Fibroblast of lung (primary cell): ENCODE measurements around the gene ASIC4. TPM values are rescaled to one million over a fixed set of nuclear protein-coding genes. Genes with fewer than 3 reads are reported as not detected.

ENCODE experiments used
- DNase-seq, 2 donors: peaks; one replicate each; pipeline versions ENCODE4 v3.0.0 to v3.0.0-alpha.2; 2010; ENCODE audit warnings: low read depth in 2 of 2
- H2AFZ ChIP-seq: 2 replicates; pipeline ENCODE4 v1.5.1; 2012; ENCODE audit warnings: low read length, control low read depth, inconsistent platforms
- H3K27ac ChIP-seq: 2 replicates; pipeline ENCODE4 v1.5.1; 2011; ENCODE audit warnings: low read length, control low read depth; ENCODE audit not compliant: insufficient read depth
- H3K27me3 ChIP-seq: 2 replicates; pipeline ENCODE4 v1.5.1; 2011; ENCODE audit warnings: mild to moderate bottlenecking, low read length; ENCODE audit not compliant: control insufficient read depth, insufficient read depth
- H3K36me3 ChIP-seq: 2 replicates; pipeline ENCODE4 v1.5.1; 2011; ENCODE audit warnings: low read length; ENCODE audit not compliant: control insufficient read depth, insufficient read depth
- H3K4me1 ChIP-seq: 2 replicates; pipeline ENCODE4 v1.5.1; 2011; ENCODE audit warnings: low read length; ENCODE audit not compliant: control insufficient read depth, insufficient read depth; ENCODE audit errors: extremely low read depth
- H3K4me2 ChIP-seq: 2 replicates; pipeline ENCODE4 v1.5.1; 2011; ENCODE audit warnings: low read length, control low read depth; ENCODE audit not compliant: insufficient read depth; ENCODE audit errors: extremely low read depth
- H3K4me3 ChIP-seq, 4 experiments: fragments of 200-600 bp in 1 of 4; sonication (generic) in 1 of 4; replicated peaks in 1 of 4; 2 replicates each; pipeline ENCODE4 v1.5.1; 2011 to 2016; ENCODE audit warnings: low read length in 4 of 4, low read depth in 3 of 4, mild to moderate bottlenecking in 3 of 4, control low read depth in 2 of 4, inconsistent platforms in 1 of 4, mixed read lengths in 1 of 4; ENCODE audit not compliant: insufficient read depth in 1 of 4; ENCODE audit errors: control extremely low read depth in 1 of 4
- H3K79me2 ChIP-seq: 2 replicates; pipeline ENCODE4 v1.5.1; 2012; ENCODE audit warnings: mild to moderate bottlenecking, low read length, inconsistent platforms; ENCODE audit not compliant: control insufficient read depth, insufficient read depth
- H3K9ac ChIP-seq: 2 replicates; pipeline ENCODE4 v1.5.1; 2011; ENCODE audit warnings: mild to moderate bottlenecking, low read length, control low read depth; ENCODE audit not compliant: insufficient read depth
- H3K9me3 ChIP-seq: 2 replicates; pipeline ENCODE4 v1.5.1; 2012; ENCODE audit warnings: low read depth, low read length; ENCODE audit not compliant: control insufficient read depth, insufficient read depth
- H4K20me1 ChIP-seq: 2 replicates; pipeline ENCODE4 v1.5.1; 2011; ENCODE audit warnings: low read length; ENCODE audit not compliant: control insufficient read depth, insufficient read depth; ENCODE audit errors: extremely low read depth
- EZH2 ChIP-seq: IDR thresholded peaks from 2 replicates; pipeline ENCODE4 v1.5.1; 2012; ENCODE audit warnings: low read length, control low read depth, mild to moderate bottlenecking; ENCODE audit errors: missing control alignments
- polyA plus RNA-seq, 2 donors: library from polyadenylated mRNA; depleted of rRNA in 1 of 2; stranded (reverse) in 1 of 2; unstranded in 1 of 2; fragments of >200 nt; gene quantifications; 2 replicates each; pipeline ENCODE4 v1.2.1, GENCODE V29; 2011 to 2012; ENCODE audit warnings: missing spikeins in 1 of 2
- total RNA-seq: library from RNA; depleted of rRNA; stranded (reverse); fragments of >200 nt; gene quantifications from 2 replicates; pipeline ENCODE4 v1.2.1, GENCODE V29; 2014
- TF ChIP-seq, protein P1 (sequence below), 2 donors: IDR thresholded peaks in 1 of 2; conservative IDR thresholded peaks in 1 of 2; 1 replicate in 1 of 2; 2 replicates in 1 of 2; pipeline ENCODE4 v1.5.1; 2011 to 2012; ENCODE audit warnings: low read length in 2 of 2, control low read depth in 1 of 2, inconsistent platforms in 1 of 2, low read depth in 1 of 2, mild to moderate bottlenecking in 1 of 2

The ASIC4 gene
- total and polyA plus RNA-seq, 2 donors (not counting 1 experiment from before 2014, with no cell fraction given) = 0.33 TPM; not detected in 1

DNA sequence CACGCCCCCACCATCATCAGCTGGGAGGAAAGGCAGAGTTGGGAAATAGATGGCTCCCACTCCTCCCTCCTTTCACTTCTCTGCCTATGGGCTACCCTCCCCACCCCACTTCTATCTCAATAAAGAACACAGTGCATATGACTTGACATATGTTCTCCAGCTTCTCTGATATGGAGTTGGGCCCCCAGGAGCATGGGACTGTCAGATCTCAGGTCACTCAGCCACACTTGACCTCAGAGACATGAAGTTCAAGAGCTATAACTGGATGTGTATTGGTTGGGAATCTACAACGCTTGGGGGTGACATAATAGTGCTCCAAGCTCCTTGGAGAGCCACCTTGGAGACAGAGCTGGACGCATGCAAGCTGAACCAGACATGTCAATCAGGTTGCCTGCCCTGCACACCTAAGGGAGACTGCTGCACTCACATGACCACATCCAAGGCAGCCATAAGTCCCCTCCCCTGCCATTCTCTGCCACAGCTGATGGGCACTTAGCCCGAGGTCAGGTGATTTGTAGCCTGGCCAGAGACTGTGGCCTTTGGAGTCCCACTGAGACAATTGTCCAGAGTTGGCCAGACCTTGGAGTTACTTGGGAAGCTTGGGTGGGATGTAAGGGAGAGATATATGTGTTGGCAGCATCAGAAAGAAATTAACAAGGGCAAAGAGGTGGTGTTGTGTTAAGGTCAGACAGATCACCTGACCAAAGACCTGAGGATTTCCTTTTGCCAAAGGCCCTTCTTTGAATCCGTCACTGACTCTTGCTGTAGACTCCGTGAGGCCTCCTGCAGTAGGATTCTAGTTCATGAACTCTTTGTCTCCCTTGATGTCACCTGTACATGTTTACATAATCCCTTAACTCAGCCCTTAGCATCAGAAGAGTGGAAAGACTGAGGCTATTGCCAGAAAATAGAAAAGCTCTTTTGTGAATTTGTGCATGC is 61.6 kb downstream of the ASIC4 start:
- H3K9ac ChIP-seq = no peak overlapping the region
- no peaks in the 10 kb centered on the region for H3K79me2 ChIP-seq
- H3K4me3 ChIP-seq = no peak overlapping the region
- no peak overlapping the region for H2AFZ ChIP-seq
- H3K9me3 ChIP-seq = no peaks in the 10 kb centered on the region
- no peak for TF ChIP-seq EZH2
- no peak overlapping the region for H3K4me2 ChIP-seq
- H3K27ac ChIP-seq = no peak overlapping the region
- DNase-seq = no peak
- H3K4me1 ChIP-seq = peaks cover 3% of the 10 kb centered on the region
- no peaks in the 10 kb centered on the region for H4K20me1 ChIP-seq
- H3K27me3 ChIP-seq = peaks cover 25% of the 10 kb centered on the region
- no peaks in the 10 kb centered on the region for H3K36me3 ChIP-seq

GRCh38 chr2:219576505-219577388 is 62.5 kb downstream of the ASIC4 start:
- no peak overlapping the region for H3K4me3 ChIP-seq
- H4K20me1 ChIP-seq = no peaks in the 10 kb centered on the region
- H3K27me3 ChIP-seq = peaks cover 25% of the 10 kb centered on the region
- H3K27ac ChIP-seq = no peak overlapping the region
- TF ChIP-seq, protein P1, sequence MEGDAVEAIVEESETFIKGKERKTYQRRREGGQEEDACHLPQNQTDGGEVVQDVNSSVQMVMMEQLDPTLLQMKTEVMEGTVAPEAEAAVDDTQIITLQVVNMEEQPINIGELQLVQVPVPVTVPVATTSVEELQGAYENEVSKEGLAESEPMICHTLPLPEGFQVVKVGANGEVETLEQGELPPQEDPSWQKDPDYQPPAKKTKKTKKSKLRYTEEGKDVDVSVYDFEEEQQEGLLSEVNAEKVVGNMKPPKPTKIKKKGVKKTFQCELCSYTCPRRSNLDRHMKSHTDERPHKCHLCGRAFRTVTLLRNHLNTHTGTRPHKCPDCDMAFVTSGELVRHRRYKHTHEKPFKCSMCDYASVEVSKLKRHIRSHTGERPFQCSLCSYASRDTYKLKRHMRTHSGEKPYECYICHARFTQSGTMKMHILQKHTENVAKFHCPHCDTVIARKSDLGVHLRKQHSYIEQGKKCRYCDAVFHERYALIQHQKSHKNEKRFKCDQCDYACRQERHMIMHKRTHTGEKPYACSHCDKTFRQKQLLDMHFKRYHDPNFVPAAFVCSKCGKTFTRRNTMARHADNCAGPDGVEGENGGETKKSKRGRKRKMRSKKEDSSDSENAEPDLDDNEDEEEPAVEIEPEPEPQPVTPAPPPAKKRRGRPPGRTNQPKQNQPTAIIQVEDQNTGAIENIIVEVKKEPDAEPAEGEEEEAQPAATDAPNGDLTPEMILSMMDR (conservative IDR thresholded peaks at IDR 0.05 in 1 of 2, IDR thresholded peaks at IDR 0.05 in 1 of 2; ENCODE audit: low read depth in 1 of 2, low read length in 2 of 2) = no peak
- TF ChIP-seq EZH2 = no peak
- DNase-seq = peak in 1 of 2 donors; percentile 6
- no peak overlapping the region for H3K9ac ChIP-seq
- no peak overlapping the region for H3K4me2 ChIP-seq
- H3K36me3 ChIP-seq = no peaks in the 10 kb centered on the region
- H3K4me1 ChIP-seq = peaks cover 3% of the 10 kb centered on the region
- no peaks in the 10 kb centered on the region for H3K79me2 ChIP-seq
- no peak overlapping the region for H2AFZ ChIP-seq
- no peaks in the 10 kb centered on the region for H3K9me3 ChIP-seq

- Histone ChIP-seq H3K4me2 (no peak overlapping the region), H4K20me1 (no peaks in the 10 kb centered on the region), H3K36me3 (no peaks in the 10 kb centered on the region), H3K27ac (no peak overlapping the region), H2AFZ (no peak overlapping the region), H3K9ac (no peak overlapping the region), H3K79me2 (no peaks in the 10 kb centered on the region), H3K9me3 (no peaks in the 10 kb centered on the region), H3K27me3 (peaks cover 25% of the 10 kb centered on the region), H3K4me3 (no peak overlapping the region), H3K4me1 (no peaks in the 10 kb centered on the region)
- peak in 1 of 2 donors; percentile 76 for DNase-seq
- TF ChIP-seq, protein P1 (conservative IDR thresholded peaks at IDR 0.05 in 1 of 2, IDR thresholded peaks at IDR 0.05 in 1 of 2; ENCODE audit: low read depth in 1 of 2, low read length in 2 of 2) = no peak
- TF ChIP-seq EZH2 = no peak
Observed at GRCh38 chr2:219578811-219579613, 64.7 kb downstream of the ASIC4 start.
